Endometrium (tissue), 2 donors: ENCODE measurements around the gene SGSH.
"Not testable (repeated sequence)": the region's sequence is repeated elsewhere in the genome, so short reads cannot be mapped to it uniquely, and the experiment has no call there.

ENCODE experiments used
- FAIRE-seq: peaks from 2 replicates; lab custom pipeline; 2012; peaks lifted over from hg19 to GRCh38; lab: Jason Lieb, UNC
- donor health status: control.
- donor health status: control.

SGSH gene

DNA sequence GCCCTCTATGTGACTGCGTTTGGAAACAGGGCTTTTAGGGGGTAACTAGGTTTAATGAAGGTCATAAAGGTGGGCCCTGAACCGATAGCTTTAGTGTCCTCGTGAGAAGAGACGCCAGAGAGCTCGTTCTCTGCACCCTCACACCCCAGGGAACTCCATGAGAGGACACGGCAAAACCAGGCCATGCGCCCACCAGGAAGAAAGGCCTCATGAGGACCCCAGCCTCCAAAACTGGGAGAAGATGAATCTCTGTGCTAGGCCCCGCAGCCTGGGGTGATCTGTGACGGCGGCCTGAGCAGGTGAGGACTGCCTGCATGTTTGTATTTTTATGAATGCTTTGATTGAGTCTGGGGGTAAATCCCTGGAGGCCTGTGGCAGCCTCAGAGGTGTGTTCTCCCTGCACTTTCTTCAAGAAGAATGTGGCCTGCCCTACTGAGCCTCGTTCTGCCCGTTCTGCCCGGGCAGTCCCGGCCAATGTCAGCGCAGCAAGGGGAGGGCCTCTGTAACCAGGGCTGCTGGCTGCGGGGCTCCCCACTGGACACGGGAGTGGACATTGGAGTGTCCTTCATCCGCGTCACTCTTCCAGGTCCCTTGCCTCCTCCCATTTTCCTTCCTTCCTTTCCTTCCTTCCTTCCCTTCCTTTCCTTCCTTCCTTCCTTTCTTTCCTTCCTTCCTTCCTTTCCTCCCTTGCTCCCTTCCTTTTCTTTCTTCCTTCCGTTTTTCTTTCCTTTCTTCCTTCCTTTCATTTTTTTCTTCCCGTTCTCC lies 33.7 kb upstream of the SGSH start:
- FAIRE-seq, result no peak

DNA sequence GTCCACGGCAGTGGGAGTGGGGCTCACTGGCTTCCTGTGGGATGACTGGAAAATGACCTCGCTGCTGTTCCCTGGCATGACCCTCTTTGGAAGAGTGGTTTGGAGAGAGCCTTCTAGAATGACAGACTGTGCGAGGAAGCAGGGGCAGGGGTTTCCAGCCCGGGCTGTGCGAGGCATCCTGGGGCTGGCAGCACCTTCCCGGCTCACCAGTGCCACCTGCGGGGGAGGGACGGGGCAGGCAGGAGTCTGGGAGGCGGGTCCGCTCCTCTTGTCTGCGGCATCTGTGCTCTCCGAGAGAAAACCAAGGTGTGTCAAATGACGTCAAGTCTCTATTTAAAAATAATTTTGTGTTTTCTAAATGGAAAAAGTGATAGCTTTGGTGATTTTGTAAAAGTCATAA lies 32.7 kb upstream of the SGSH start:
- no peak for FAIRE-seq

DNA sequence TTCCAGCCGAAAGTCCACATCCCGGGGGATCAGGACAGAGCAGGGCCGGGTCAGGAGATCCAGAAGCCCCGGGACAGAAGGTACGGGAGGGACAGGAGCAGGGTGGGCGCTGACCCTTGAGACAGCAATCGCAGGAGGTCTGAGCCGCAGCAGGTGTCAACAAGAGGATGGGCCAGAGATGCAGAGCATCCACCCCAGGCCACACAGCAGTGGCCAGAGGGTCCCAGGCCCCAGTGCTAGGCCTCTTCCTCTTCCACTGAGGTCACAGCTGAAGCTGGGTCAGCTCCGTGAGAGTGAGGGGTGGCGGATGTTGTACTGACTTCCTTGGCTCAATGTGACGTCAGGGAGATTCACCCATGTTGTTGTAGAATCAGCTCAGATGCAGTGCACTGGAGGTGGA lies 31.8 kb upstream of the SGSH start:
- FAIRE-seq, result no peak

DNA sequence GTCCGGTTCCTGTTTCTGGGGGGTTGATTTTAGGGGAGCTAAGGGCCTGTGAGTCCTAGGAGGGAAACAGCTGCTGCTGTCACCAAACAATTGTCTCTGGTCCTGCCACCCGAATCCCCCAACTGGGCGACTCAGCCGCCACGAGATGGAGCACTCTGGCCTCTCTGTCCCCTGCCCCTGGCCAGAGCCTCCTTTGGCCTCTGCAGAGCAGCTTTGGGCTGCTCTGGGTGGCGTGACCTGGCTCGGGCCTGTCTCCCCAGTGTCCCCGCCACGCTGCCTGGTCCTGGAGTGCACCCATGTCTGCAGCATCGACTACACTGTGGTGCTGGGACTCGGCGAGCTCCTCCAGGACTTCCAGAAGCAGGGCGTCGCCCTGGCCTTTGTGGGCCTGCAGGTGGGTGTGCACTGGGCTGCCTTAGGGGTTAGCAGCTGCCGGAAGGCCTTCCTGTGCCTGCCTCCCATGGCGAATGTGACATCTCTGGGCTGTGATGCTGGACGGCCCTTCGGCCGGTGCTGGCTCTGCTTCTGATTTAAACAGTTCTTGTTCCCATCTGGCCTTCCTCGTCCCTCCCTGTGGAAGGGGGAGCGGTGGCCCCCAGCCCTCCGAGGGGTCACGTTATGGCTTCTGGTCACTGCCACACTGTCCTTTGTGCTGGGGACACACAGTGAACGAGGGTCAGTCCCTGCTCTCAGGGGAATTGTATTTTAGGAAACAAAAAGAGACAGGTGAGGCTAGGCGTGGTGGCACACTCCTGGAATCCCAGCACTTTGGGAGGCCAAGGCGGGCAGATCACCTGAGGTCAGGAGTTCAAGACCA lies 29.0 kb upstream of the SGSH start:
- FAIRE-seq, result no peak

DNA sequence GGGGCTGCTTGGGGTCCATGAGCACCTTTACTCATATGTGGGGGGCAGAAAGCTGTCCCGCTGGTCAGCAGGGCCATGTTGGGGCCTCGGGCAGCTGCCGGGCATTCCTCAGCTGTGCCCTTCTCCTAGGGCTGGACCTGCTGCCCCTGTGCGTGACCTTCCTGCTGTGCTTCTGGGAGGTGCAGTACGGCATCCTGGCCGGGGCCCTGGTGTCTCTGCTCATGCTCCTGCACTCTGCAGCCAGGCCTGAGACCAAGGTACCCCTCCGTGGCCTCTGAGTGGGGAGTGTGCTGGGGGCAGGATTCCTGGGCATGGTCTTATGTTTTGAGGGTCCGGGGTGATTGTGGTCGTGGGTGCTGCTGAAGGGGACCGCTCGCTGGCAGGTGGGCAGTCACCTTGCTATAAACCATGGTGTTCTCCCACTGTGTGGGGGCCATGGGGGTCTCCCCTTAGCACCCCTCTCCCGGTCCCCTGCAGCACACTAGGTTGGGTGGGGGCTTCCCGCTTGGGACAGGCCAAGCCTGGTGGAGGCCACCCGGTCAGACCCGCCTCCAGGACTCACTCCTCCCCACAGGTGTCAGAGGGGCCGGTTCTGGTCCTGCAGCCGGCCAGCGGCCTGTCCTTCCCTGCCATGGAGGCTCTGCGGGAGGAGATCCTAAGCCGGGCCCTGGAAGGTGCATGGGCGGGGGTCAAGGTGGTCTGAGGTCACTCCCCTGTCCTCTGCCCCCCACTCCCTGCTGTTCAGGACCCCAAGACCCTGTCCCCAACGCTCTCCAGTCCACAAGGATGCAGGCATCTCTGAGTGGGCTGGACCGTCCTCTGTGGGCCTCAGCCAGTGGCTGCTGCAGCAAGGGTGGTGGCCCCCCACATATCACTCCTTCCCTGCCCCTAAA lies 28.1 kb upstream of the SGSH start:
- FAIRE-seq, result no peak

DNA sequence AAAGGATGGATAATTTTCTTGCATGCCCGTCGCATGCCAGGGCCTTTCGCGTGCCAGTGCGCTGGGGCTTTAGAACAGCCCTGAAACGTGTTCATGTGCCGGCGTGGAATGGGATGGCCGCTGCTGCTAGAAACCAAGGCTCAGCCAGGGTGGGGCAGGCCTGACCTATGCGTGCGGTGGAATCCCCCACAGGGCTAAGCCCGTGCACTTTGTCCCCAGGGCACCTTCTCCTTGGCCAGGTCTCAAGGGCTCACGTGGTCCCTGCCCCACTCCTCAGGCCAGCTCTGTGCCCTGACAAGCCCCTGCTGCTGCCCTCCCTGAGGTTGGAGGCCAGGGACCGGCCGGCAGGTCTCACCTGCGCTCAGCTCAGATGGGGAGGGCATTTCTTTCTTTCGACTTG lies 27.4 kb upstream of the SGSH start:
- FAIRE-seq, result no peak

DNA sequence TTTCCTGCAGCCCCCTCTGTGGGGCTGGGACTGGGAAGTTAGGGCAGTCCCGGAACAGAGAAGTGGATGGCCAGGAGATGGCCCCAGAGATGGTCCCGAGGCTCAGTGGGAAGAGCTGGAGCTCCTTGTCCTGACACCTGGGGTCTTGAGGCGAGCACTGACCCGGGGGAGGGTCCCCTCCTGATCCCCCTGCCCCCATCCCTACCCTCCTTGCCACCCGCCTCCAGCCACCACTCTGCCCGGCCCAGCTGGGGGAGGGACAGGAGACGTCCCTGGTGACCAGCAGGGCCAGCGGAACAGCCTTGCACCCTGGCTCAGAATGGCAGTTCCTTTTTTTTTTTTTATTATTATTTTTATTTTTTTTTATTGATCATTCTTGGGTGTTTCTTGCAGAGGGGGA lies 26.6 kb upstream of the SGSH start:
- no peak for FAIRE-seq

DNA sequence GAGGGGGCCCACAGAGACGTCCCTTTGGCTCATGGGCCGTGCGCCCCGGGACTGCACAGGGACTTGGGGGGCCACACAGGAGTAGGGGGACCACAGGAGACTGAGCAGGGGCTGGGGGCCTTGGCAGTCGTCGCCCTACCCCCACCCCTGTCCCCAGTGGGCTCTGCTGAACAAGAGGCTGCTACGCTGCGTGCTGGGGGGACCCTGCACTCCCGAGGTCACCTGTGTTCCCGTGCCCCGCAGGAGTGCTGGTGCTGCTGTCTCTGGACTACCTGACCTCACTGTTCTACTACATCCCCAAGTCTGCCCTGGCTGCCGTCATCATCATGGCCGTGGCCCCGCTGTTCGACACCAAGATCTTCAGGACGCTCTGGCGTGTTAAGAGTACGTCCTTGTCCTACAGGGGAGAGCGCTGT lies 26.1 kb upstream of the SGSH start:
- FAIRE-seq, result no peak

DNA sequence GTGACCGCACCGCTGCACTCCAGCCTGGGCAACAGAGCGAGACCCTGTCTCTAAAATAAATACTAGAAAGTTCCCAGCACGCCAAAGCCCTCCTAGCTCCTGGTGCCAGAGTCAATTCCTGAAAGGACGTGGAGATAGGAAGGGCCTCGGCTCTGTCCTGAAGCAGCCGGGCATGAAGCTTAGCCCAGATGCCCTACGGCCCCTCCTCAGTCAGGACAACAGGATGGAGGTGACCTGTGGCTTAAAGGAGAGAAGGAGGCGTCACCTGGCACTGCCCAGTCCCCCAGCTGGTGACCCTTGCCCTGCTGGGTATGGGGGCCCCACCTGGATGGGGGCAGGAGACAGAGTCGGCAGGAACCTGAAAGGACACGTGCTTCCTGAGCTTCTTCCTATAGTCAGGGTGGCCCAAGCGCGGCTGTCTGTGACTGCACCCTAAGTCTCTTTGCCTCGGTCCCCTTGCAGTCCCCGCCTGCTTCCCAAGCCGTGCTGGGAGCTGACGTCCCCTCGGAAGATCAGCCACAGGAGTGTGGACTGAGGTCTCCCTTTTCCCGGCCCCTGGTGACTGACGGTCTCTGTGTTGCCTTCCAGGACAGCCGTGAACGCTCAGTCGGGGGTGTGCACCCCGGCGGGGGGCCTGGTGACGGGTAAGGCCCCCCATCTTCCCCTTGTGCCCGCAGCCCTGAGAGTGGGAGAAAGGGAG lies 25.6 kb upstream of the SGSH start:
- FAIRE-seq, result no peak

DNA sequence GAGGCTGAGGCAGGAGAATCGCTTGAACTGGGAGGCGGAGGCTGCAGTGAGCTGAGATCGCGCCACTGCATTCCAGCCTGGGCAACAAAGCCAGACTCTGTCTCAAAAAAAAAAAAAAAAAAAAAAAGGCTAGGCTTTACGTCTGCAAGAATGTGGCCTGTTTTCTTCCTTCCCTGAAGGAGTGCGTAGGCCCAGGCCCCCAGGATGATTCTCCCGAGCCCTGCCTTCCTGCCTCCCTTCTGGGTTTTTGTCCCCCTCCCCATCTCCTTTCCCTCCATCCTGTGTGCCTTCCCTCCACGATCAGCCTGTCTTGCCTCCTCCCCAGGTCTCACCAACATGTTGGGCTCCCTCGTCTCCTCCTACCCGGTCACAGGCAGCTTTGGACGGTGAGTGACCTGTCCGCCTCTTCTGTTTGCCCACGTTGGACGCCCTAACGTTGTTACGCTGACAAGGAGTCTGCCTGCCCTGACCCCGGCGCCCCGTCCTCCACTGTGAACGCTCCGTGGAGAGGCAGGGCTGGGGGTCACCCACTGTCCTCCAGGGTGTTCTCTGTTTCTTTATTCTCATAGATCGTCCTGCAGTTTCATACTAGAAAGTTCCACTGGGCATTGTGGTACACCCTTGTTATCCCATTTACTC lies 24.9 kb upstream of the SGSH start:
- no peak for FAIRE-seq

DNA sequence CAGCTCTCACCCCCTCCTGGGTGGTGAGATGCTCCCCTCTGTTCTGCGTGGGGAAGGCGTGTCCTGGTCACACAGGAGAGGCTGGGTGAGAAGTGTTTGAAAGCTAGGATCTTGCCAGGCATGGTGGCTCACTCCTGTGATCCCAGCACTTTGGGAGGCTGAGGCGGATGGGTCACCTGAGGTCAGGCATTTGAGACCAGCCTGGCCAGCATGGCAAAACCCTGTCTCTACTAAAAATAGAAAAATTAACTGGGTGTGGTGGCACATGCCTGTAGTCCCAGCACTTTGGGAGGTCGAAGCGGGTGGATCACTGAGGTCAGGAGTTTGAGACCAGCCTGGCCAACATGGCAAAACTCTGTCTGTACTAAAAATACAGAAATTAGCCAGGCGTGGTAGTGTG lies 24.3 kb upstream of the SGSH start:
- FAIRE-seq, result not testable (repeated sequence)

DNA sequence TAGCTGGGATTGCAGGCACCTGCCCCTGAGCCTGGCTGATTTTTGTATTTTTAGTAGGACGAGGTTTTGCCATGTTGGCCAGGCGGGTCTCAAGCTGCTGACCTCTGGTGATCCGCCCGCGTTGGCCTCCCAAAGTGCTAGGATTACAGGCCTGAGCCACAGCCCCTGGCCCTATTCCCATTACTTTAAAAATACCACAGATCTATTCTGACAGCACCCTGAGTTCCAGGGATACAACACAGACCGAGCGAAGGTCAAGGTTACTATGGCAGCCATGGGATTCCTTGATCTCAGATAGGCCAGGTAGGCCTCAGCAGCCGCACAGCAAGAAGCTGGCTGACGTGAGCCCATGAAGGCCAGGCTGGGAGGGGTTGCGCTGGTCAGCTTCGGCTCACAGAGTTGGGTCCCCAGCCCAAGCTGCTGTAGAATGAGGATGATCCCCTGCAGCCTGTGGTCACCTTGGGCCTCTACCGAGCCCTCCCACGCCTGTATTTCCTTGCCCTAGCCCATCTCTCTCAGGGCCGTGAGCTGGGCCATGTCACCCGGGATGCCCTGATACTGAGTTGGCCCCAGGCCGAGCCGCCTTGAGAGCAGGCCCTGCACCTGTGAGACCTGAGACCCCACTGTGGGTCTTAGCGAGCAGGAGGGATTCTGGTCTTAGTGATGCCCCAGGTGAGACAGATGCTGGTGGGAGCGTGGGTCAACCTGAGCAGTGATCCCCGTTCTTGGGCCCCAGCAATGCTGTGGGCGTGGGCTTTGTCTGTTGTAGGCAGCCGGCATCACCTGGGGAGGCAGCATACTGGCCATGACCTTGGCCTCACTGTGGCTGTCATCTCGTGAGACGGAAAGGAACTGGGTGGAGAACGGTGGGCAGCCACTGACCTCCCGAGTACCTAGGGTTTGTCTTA lies 23.6 kb upstream of the SGSH start:
- no peak for FAIRE-seq

DNA sequence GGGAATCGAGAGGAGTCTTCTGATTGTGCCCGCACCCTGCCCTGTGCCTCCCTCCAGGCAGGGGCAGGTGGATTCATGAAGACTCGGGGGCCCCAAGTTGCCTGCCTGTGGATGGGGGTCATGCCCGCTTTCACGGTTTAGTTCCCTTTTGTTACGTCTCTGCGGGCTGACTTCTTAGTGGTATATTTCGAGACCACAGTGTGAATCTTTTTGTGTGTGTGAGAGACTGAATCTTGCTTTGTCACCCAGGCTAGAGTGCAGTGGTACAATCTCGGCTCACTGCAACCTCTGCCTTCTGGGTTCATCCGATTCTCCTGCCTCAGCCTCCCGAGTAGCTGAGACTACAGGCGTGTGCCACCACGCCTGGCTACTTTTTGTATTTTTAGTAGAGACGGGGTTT lies 22.4 kb upstream of the SGSH start:
- FAIRE-seq, result no peak

DNA sequence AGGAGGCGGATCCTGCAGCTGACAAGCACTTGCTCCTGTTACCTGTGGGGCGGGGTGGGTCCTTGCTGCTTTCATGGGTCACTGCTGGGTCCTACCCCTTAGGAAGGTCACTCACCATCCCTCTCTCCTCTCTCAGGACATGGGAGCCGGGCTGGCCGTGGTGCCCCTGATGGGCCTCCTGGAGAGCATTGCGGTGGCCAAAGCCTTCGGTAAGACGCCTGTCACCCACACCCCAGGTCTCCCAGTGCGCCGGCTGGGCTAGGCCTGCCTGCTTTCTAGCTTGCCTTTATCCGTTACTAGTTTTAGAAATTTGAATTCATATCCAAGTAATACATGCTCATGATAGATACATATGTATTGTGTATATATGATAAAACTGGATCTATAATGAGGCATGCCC lies 17.3 kb upstream of the SGSH start:
- FAIRE-seq, result no peak

DNA sequence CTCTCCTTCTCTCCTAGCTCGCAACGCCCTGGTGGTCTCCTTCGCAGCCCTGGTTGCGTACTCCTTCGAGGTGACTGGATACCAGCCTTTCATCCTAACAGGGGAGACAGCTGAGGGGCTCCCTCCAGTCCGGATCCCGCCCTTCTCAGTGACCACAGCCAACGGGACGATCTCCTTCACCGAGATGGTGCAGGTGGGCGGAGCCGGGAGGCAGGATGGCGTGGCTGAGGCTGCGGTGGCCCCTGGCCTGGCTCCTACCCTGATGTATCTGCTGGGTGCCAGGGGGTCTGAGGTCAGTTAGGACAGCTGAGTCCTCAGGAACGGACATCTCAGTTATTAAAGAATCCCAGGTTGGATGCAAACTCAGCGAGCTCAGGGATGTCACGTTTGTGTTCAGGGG lies 16.8 kb upstream of the SGSH start:
- FAIRE-seq, result no peak

DNA sequence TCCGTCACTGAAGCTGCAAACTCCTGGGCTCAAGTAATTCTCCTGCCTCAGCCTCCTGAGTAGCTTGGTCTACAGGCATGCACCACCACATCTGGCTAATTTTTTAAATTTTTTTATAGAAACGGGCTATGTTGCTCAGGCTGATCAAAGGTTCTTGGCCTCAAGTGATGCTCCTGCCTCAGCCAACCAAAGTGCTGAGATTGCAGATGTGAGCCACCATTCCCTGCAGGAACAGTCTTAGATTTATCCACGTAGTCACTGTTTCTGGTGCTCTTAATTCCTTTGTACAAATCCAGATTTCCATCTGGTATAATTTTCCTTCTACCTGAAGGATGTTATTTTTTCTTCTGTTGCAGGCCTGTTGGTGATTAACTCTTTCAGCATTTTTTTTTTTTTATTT lies 13.1 kb upstream of the SGSH start:
- no peak for FAIRE-seq

DNA sequence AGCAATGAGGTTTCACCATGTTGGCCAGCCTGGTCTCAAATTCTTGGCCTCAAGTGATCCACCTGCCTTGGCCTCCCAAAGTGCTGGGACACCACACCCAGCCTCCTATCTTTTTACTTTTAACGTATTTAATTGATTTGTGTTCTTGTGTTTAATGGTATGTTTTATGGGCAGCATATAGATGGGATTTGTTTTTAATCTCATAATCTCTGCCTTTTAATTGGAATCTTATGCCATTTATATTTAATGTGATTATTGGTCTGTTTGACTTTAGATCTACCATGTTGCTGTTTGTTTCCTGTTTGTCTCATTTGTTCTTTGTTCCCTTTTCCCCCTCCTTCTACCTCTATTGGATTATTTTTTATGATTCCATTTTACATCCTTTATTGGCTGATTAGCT lies 12.3 kb upstream of the SGSH start:
- no peak for FAIRE-seq

DNA sequence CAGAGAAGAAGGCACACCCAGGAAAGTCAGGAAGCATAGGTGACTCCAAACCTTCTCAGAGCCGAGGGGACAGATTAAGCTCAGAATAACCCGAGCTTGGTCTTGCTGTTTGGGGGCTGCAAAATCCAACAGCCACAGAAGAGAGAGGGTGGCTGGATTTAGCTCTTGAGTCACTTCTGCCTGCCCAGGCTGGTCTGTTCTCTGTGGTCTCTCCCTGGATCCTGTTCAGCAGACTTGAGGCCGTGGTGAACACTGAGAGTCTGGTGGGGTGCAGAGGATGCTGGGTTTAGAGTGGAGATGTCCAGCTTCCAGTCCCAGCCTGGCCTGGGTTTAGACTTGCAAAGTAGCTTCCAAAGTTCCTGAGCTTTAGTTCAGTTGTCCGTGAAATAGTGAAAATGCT lies 8.9 kb upstream of the SGSH start:
- FAIRE-seq, result no peak

DNA sequence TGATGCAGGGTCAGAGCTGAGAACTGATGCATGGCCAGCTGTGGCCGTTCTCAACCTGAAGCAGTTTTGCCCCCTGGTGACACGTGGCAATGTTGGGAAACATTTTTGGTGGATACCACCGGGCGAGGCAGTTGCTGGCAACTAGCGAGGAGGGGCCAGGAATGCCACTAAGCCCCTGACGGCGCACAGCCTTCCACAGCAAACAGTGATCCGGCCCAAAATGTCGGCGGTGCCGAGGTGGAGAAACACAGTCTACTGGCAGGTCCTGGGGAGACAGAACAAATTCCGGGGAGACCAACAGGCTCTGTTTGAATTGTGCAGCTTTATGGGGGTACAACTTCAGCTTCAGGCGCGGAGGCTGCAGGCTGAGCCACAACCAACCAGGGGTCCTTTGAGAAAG lies 8.3 kb upstream of the SGSH start:
- no peak for FAIRE-seq

DNA sequence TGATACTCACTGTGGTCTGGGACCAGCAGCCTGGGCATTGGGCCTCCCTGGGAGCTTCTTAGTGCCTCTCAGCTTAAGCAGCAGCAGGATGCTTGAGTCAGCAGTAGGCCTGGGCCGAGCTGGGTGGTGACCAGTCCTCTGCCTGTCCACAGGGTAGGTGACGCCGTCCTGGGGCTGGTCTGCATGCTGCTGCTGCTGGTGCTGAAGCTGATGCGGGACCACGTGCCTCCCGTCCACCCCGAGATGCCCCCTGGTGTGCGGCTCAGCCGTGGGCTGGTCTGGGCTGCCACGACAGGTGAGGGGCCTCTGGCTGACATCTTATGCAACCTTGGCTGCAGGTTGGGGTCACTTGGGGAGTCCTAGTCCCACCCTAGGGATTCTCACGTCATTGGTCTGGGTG lies 7.5 kb upstream of the SGSH start:
- FAIRE-seq, result no peak

DNA sequence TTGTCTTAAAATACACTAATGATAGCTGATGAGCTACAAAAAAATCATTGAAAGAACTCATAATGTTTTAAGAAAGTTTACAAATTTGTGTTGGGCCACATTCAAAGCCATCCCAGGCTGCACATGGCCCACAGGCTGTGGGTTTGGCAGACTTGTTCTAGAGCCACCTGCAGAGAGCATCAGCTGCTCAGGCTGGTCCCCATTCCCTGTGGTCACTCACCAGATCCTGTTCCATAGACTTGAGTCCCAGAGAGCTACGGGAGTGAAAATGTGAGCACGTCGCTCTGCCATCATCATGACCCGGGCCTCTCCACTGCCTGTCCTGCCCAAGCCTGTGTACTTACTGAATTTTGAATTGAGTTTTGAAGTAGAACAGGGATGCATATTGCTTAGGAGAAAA lies 7.0 kb upstream of the SGSH start:
- no peak for FAIRE-seq
